ENCODE data around the gene FBXO10.
A peak's percentile ranks its signal among the peaks of the same experiment; 100 is the strongest.
"Not testable (repeated sequence)": the region's sequence is repeated elsewhere in the genome, so short reads cannot be mapped to it uniquely, and the experiment has no call there.

The FBXO10 gene

DNA sequence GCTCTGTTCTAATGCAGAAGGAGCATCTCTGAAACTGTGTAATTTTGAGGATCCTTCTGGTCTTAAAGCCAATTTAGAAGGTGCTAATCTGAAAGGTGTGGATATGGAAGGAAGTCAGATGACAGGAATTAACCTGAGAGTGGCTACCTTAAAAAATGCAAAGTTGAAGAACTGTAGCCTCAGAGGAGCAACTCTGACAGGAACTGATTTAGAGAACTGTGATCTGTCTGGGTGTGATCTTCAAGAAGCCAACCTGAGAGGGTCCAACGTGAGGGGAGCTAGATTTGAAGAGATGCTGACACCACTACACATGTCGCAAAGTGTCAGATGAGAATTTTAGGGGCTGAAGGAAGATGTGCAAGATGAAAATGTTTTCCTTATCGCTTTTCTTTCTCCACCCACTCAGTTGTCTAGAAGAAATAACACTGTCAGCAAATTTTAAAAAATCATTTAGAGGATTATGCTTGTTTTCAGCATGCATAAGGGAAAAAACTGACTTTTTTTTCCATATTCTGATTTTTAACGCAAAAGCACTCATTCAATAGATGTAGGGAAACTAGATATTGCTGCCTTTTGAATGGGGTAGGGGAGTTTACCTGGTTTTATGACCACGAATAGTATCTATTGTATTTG lies 98.1 kb downstream of the FBXO10 start:
- DNase-seq (ENCODE audit: low spot score): not testable (repeated sequence)

DNA sequence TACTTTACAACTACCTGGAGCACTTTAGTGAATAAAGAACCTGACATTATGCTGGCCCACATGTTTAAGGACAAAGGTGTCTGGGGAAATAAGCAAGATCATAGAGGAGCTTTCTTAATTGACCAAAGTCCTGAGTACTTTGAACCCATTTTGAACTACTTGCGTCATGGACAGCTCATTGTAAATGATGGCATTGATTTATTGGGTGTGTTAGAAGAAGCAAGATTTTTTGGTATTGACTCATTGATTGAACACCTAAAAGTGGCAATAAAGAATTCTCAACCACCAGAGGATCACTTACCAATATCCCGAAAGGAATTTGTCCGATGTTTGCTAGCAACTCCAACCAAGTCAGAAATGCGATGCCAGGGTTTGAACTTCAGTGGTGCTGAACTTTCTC lies 98.7 kb downstream of the FBXO10 start:
- not testable (repeated sequence) for DNase-seq (ENCODE audit: low spot score)

DNA sequence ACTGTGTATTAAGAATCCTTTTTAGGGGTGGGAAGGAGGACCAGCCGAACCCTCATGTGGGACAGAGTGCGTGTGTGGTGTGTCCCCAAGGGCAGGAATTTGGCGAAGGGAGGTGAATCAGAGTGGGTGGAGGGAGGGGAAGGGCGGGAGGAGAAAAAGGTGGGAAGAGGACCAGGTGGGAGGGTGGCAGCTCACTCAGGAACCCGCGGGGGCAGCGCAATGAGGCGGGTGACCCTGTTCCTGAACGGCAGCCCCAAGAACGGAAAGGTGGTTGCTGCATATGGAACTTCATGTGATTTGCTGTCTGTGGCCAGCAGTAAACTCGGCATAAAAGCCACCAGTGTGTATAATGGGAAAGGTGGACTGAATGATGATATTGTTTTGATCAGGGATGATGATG lies 99.2 kb downstream of the FBXO10 start:
- no peak for DNase-seq (ENCODE audit: low spot score)

DNA sequence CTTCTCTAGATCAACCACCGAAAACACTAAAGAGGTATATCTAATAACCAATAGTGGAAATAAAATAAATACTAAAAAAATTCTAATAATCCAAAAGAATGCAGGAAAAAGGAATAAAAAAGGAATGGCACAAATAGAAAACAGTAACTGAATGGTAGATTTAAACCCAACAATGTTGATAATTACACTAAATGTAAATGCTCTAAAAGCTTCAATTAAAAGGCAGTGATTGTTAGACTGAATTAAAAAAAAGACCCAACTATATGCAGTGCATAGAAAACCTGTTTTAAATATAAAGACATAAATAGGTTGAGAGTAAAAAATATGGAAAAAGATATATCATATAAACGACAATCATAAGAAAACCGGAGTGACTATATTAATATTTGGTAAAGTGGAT lies 101.7 kb downstream of the FBXO10 start:
- no peak for DNase-seq (ENCODE audit: low spot score)

DNA sequence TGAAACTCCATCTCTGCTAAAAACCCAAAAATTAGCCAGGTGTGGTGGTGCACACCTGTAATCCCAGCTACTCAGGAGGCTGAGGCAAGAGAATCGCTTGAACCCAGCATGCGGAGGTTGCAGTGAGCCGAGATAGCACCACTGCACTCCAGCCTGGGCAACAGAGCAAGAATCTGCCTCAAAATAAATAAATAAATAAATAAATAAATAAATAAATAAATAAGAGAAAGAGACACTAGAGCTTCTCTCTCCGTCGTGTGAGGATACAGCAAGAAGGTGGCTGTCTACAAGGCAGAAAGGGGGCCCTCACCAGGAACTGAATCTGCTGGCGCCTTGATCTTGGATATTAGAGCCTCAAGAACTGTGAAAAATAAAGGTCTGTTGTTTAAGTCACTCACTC lies 102.2 kb downstream of the FBXO10 start:
- DNase-seq (ENCODE audit: low spot score): not testable (repeated sequence)

DNA sequence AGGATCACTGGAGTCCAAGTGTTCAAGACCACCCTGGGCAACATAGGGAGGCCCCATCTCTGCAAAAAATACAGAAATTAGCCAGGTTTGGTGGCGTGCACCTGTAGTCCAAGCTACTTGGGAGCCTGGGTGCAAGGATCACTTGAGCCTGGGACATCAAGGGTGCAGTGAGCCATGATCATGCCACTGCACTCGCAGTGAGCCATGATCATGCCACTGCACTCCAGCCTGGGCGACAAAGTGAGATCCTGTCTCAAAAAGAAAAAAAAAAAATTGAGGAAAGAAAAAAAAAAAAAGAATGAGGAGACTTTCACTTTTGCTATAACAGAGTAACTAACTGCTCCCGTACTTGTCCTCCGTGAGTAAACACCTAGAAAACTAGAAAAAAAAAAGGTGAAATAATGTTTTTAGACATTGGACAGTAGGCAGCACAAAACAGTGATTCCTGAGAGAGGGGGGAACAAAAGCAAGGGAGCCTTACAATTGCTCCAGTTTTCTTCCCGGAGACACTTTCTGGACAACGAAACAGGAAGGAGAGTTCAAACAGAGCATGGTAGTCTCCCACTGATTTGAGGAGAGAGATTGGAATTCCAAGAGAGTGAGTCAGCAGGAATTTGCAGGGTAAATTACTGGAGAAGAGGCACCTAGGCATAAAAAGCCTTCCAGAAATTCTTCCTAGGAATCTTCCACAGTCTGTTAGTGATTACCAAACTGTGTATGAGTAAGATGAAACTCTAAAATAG lies 104.1 kb downstream of the FBXO10 start:
- no peak for DNase-seq (ENCODE audit: low spot score)

DNA sequence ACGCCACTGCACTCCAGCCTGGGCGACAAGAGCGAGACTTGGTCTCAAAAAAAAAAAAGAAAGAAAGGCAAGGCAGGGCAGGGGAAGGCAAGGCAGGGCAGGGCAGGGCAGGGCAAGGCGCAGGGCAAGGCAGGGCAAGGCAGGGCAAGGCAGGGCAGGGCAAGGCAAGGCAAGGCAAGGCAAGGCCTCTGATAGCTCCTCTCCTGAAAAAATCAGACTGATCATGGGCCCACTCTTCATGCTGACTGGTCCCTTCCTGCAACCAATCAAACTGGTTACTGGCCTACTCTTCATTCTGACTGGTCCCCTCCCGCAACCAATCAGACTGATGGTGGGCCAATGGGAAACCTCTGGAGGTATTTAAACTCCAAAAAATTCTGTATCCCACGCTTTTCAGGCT lies 107.6 kb downstream of the FBXO10 start:
- DNase-seq (ENCODE audit: low spot score): no peak

DNA sequence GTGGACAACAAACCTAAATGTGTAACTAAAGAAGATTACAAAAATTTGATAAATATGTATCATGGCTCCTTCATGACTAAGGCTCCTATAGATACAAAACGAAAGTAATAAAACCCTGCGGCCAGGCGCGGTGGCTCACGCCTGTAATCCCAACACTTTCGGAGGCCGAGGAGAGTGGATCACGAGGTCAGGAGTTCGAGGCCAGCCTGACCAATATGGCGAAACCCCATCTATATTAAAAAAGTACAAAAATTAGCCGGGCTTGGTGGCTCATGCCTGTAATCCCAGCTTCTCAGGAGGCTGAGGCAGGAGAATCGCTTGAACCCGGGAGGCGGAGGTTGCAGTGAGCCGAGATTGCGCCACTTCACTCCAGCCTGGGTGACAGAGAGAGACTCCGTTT lies 108.7 kb downstream of the FBXO10 start:
- DNase-seq (ENCODE audit: low spot score): not testable (repeated sequence)

DNA sequence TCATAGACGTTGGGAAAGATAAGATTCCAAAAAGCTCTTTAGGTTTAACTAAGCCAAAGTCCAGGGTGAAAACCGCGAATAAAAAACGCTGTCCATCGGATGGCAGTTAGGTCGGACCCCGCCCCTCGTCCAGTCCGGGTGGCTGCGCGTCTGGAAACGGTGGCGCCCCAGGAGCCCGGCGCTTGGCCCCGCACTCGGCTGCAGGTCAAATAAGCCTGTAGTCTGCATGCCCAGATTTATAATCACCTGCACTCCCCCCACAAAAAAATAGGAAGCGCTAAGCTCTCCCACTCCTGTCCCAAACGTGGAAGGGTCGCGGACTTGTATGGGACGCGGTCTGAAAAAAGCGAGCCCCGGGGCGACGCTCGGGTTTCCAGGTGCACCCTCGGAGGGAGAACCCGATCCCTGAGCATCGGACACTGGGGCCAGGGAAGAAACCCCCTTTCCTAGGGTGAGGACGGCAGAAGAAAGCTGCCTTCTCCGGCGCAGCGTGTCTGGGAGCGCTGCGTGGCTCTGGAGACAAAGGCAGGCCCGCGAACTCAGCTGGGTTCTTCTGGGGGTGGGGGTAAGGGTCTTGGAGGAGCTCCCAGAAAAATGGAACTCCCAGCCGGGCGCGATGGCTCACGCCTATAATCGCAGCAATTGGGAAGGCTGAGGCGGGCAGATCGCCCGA lies 110.0 kb downstream of the FBXO10 start:
- peak; percentile 31 for DNase-seq (ENCODE audit: low spot score)

DNA sequence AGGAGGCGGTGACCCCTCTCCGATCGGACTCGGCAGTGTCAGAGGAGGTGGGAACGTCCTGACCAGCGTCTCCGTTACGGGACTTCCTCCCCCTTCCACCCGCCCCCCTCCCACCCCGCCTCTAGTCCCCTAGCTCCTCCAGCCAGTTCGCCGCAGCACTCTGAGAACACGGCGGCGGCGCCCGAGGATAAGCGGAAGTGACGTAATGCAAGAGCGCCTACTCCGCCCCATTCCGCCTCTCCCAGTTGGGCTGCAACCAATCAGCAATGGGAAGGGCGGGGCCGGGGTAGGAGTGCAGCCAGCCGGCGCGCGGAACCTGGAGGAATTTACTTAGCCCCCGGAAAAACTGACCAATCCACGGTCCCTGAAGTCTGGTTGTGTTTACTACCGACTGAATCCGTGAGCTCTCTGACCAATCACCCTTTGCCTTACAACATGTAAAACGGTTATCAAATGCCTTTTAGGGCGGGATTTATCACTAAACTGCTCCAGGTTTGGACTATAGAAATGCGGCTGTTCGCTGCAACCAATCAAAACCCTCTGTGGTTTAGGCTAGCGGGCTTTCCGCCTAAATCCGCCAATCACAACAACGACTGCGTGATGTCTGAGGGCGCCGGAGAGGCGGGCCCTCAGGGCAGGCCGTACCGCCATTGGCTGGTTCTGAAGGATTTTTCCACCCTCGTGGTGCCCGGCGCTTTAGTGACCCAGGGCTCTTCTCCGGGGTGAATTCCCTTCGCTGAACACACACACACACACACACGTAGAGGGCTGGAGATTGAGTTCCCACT lies 110.7 kb downstream of the FBXO10 start, which contains the start of gene ZBTB5:
Gene ZBTB5 (minus strand): TSS at position 202 of the 788 bp plus-strand sequence. CDS start 22,899 bp downstream, outside the sequence.
- DNase-seq (ENCODE audit: low spot score): peak; percentile 100

DNA sequence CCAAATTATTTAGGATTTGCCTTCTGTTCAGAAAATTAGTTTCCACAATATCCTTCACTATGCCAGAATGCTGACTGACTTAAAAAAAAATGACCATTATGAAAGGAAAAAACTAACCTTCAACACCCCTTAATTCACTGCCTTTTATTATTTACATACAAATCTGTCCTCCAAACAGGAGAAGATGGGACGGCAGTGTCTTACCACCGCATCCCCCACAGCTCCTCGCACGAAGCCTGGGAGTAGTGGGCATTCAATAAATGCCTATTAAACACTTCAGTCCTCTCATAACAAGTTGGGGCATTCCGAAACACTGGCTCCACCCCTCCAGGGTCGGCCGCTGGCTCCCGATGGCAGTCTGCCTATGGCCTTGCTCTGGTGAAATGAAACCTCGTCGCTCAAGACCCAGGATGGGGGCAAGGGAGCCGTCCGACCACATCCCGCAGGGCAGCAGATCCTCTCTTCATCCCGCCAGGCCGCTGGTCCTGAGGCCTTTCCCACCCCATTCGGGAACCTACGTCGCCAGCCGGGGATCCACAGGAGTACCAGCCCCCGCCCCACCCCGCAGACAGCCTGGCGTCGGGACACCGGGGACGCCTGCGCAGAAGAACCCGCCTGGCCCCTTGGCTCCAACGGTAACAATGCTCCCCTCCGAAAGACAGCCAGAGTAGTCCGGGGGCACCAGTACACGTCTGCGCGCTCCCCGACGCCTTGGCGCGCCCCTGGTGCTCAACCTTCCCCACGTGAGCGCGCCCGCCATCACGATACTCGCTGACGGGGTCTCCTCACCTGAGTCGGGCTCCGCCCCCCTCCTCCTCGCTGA lies 111.5 kb downstream of the FBXO10 start:
- peak; percentile 64 for DNase-seq (ENCODE audit: low spot score)

DNA sequence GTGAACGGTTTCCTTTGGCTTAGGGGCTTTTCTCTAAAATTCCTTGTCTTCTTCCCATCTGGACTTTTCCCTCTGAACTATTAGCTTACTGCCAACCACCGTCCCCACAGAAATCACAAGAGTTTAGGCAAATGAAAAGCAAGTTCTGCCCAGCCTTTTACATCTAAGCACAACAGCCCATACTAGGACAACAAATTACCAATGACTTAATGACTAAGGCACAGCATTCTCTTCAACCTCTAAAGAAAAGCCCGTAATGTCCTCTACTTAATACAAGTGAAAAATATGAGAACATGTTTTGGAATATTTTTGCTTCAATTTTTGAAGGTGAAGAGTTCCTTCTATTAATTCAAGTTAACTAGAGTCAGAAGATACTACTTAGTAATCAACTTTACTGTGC lies 112.2 kb downstream of the FBXO10 start:
- no peak for DNase-seq (ENCODE audit: low spot score)

Measured in germinal center (tissue), 1 donor.